WTC11 (cell line): ENCODE data around the gene VSIR.

Experiments
- CREM ChIP-seq: sonication (generic); formaldehyde crosslinking; IDR thresholded peaks from 2 replicates; pipeline ENCODE4 v1.8.1; 2022; ENCODE audit warnings: mild to moderate bottlenecking, missing genetic modification reagents, moderate library complexity
- TF ChIP-seq, protein P1 (sequence below): fragments of 200-600 bp; IDR thresholded peaks from 2 replicates; pipeline ENCODE4 v1.8.0; 2022; ENCODE audit warnings: antibody characterized with exemption
- TF ChIP-seq, protein P2 (sequence below): sonication (generic); formaldehyde crosslinking; IDR thresholded peaks from 2 replicates; pipeline ENCODE4 v1.8.1; 2022; ENCODE audit warnings: low read depth, missing genetic modification reagents, borderline replicate concordance

DNA sequence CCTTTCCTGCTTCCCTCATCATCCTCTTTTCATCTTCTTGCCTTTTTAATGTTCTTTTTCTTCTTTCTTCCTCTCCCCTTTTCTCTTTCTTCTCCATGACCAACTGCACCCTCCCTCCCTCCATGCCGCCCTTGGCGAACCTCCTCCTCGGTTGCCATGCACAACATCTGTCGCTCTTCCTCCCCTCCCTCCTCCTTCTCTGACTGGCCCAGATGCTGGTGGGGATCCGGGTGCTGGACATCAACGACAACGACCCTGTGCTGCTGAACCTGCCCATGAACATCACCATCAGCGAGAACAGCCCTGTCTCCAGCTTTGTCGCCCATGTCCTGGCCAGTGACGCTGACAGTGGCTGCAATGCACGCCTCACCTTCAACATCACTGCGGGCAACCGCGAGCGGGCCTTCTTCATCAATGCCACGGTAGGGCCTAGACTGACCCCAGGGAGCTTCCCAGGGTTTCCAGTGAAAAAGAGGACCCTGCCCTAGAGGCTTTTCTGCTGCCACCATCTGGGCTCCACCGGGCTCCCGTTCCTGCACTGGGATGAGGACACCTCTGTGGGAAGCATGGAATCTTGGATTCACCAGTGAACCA lies 11.5 kb upstream of the VSIR start:
- TF ChIP-seq, protein P1, sequence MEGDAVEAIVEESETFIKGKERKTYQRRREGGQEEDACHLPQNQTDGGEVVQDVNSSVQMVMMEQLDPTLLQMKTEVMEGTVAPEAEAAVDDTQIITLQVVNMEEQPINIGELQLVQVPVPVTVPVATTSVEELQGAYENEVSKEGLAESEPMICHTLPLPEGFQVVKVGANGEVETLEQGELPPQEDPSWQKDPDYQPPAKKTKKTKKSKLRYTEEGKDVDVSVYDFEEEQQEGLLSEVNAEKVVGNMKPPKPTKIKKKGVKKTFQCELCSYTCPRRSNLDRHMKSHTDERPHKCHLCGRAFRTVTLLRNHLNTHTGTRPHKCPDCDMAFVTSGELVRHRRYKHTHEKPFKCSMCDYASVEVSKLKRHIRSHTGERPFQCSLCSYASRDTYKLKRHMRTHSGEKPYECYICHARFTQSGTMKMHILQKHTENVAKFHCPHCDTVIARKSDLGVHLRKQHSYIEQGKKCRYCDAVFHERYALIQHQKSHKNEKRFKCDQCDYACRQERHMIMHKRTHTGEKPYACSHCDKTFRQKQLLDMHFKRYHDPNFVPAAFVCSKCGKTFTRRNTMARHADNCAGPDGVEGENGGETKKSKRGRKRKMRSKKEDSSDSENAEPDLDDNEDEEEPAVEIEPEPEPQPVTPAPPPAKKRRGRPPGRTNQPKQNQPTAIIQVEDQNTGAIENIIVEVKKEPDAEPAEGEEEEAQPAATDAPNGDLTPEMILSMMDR = no peak
- TF ChIP-seq, protein P2, sequence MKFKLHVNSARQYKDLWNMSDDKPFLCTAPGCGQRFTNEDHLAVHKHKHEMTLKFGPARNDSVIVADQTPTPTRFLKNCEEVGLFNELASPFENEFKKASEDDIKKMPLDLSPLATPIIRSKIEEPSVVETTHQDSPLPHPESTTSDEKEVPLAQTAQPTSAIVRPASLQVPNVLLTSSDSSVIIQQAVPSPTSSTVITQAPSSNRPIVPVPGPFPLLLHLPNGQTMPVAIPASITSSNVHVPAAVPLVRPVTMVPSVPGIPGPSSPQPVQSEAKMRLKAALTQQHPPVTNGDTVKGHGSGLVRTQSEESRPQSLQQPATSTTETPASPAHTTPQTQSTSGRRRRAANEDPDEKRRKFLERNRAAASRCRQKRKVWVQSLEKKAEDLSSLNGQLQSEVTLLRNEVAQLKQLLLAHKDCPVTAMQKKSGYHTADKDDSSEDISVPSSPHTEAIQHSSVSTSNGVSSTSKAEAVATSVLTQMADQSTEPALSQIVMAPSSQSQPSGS (CRISPR knock-in tag) = no peak
- no peak for TF ChIP-seq CREM (CRISPR knock-in tag)
